IPS-NIHi7 (cell line): ENCODE measurements around the gene CYP1B1.
"Not testable (repeated sequence)": the region's sequence is repeated elsewhere in the genome, so short reads cannot be mapped to it uniquely, and the experiment has no call there.

Experiments used
- DNase-seq: peaks from one replicate; pipeline ENCODE4 v3.0.0; 2012; ENCODE audit warnings: mixed read lengths; ENCODE audit errors: extremely low spot score

Gene CYP1B1

DNA sequence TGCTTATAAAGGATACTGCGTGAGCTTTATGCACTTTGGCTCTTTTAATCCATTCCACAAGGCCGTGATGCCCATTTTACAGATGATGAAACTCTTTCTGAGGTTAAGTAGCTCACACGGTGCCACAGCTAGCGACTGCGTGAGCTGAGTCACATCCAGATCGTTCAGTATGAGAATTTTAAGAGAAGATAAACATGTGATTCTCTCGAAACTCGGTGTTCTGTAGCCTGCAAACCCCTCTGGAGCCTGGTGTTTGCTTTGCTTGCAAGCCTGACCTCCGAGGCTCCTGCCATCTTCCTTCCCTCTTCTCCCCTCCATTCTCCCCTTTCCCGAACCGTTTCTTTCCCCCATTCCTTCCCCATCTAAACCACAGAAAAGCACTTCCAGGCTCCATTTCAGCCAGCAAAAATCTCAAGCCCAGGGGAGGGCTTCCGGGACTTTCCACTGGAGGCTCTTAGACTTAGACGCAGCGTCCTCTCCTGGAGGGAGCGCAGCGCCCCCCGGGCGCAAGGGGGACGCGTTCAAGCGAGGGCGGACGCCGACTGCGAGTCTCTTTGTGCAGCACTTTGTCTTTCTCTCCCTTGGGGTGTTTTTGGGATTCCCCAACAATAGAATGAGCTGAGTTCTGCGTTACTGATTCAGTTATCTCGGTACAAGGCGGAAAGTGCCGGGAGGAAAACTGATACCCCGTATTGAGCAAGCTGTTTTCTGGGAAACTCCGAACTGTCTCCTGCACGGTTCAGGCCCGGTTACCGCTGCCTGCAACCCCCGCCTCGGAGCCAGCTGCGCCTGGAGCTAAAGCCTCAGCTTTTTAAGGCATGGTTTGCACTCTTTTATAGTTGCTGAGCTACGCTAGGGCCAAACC is 38.0 kb downstream of the CYP1B1 start:
- peak; percentile 45 for DNase-seq

DNA sequence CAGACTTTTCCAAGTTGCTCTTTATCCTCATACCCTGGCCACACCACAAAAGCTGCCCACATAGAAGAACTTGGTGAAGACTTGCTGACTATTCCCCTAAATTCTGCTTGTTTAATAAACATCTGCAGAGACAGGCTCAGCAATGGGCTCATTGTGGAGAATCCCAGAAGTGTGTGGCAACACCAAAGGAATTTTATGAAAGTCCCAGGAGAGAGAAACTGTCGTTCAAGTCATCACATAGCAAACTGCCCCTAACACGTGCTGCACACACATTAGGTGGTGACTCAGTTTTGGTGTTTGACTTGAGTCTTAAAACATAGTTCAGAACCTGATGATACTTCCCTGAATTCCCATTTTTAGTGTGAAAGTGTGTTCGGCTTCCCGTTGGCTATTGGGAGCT is 38.6 kb downstream of the CYP1B1 start:
- no peak for DNase-seq

DNA sequence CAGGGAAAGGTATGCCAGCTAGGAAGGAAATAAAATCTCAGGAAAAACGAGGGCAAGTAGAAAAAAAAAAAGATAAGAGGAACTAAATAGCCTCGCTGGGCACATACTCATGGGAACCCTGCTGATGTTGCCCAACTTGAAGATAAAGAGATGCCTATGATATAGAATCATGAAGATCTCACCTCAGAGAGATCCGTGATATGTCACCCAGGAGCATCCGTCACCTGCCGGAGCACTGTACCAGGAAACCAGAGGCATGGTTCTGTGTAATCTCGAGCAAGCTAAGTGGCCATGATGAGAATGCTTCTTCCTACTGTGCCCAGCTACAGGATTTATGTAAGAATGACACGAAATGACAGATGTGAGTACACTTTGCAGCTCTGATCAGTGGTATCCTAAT is 40.0 kb downstream of the CYP1B1 start:
- DNase-seq: no peak

DNA sequence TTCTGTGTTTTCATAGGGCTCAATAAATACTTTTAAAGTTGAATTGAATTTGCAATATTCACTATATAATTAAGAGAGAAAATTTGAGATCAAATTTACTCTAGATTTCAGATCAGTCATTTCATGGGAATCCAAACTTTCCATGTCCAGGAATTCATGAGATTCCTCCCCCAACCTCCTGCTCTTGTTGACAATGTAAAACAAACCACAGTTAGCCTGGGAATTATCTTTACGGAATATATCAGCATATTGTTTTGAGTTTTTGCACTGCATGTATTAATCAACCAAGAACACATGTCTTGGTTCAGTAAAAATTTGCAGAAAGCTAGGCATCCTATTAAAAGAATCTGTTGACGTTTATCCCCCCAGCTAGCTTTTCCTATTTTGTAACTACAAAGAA is 42.3 kb downstream of the CYP1B1 start:
- DNase-seq: no peak

DNA sequence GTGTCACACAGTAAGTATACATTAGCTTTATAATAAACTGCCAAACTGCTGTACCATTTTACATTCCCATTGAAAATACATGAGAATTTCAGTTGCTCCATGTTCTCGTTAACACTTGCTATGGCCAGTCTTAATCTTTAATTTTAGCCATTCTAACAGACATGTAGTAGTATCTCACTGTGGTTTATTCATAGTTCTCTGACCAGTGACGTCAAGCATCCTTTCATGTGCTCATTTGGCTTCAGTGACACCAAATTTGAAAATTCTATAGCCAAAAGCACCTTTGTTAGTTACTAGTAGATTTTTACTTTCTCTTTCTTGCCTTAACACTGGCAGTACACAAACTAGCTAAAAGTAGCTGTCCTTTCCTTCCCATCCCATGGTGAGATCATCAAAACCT is 43.0 kb downstream of the CYP1B1 start:
- DNase-seq: no peak

DNA sequence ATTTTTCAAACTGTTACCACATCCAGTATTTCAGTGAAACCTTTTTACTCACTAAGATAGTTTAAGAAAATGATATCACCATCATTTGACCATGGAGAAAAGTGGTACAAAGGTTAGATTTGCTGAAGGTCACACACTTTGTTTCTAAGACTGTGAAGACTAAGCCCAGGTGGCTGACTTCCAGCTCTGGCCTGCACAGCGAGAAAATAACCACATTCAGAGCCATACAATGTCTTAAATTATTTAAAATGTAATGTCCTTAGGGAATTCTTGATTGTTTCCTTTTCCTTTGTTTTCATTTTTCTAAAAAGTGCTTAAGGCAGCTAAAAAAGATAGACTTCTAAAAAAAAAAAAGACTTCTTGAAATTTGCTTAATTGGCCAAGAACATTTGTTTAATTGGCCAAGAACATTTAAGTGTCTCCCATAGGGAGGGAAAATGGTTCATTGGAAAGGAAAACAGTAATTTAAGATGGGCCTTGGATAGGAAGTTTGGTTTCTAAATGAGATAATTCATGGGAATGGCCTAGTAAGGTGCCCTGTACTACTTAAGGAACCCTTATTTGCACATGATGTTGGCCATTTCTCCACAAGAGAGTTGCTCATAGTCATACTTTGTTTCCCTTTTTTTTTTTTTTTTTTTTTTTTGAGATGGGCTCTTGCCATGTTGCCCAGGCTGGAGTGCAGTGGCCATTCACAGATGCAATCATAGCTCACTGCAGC is 45.2 kb downstream of the CYP1B1 start:
- no peak for DNase-seq

DNA sequence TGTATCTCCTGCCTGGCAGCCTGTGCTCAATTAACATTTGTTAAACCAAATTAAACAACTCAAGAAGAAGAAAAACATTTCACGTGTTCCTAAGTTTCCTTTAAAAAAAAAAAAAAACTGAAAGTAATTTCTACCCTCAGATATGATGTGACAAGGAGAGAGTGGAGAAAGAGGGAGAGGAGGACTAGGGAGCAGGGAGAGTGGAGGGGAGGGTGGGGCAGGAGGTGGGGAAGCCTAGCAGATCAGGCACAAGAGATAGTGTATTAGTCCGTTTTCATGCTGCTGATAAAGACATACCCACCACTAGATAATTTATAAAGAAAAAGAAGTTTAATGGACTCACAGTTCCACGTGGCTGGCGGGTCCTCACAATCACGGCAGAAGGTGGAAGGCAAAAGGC is 46.4 kb downstream of the CYP1B1 start:
- no peak for DNase-seq

DNA sequence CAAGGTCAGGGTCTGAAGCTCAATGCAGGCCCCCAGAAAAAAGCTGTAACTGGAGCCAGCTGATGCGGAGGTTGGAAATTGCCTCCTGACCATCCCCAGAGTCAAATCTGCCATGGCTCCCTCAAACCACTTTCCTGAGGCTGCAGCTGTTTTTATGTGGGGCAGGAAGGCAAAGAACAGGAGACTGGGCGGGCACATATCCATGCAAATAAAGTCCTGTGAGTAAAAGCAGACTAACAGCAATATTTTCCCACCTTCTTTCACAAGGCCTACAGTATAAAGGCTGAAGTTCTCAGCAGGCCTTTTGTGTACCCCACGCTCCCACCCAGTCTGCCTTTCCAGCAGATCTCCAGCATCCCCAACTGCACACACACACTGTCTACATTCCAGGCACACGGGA is 47.1 kb downstream of the CYP1B1 start:
- DNase-seq: no peak

DNA sequence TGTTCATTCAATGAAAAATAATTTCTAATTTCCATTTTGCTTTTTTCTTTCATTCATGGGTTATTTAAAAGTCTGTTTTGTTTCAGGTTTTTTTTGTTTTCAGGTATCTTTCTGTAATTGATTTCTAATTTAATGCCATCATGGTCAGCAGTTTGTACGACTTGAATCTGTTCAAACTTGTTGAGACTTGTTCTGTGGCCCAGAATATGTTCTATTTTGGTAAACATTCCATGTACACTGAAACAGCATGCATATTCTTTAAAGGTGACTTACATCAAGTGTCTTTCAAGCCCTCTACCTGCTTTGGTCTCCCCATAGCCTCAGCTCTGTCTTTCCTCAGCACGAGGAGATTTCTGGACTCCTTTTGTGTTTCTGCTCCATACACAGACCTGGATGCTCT is 49.1 kb downstream of the CYP1B1 start:
- DNase-seq: no peak

DNA sequence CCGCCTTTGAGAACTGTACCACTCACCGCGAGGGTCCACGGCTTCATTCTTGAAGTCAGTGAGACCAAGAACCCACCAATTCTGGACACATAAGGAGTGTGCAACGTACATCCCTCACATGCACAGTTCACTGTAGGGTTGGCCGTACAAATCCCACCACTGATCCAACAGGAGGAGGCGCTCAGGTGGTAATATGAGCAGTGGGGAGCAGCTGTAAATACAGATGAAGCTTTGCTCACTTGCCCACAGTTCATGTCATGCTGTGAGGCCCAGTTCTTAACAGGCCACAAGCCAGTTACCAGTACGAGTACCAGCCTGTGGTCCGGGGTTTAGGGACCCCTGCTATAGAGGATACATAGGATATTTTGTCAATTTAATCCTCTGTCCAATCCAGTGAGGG is 54.4 kb downstream of the CYP1B1 start:
- DNase-seq: no peak

DNA sequence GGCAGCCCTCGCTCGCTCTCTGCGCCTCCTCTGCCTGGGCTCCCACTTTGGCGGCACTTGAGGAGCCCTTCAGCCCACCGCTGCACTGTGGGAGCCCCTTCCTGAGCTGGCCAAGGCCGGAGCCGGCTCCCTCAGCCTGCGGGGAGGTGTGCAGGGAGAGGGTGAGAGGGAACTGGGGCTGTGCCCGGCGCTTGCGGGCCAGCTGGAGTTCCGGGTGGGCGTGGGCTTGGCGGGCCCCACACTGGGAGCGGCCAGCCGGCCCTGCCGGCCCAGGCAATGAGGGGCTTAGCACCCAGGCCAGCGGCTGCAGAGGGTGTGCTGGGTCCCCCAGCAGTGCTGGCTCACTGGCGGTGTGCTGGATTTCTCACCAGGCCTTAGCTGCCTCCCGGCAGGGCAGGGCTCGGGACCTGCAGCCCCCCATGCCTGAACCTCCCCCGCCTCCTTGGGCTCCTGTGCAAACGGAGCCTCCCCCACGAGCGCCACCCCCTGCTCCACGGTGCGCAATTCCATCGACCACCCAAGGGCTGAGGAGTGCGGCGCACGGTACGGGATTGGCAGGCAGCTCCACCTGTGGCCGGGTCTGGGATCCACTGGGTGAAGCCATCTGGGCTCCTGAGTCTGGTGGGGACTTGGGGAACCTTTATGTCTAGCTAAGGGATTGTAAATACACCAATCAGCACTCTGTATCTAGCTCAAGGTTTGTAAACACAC is 55.4 kb downstream of the CYP1B1 start:
- DNase-seq: not testable (repeated sequence)

DNA sequence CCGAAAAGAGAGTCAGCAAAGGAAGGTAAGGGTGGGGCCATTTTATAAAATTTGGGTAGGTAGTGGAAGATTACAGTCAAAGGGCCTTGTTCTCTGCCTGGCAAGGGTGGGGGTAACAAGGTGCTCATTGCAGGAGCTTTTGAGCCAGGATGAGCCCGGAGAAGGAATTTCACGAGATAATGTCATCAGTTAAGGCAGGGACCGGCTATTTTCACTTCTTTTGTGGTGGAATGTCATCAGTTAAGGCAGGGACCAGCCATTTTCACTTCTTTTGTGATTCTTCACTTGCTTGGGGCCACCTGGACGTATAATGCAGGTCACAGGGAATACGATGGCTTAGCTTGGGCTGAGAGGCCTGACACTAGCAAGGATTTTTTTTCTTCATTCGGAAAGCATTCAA is 58.1 kb downstream of the CYP1B1 start:
- no peak for DNase-seq
